Measurements from ENCODE around the gene RUFY1.
A peak's percentile ranks its signal among the peaks of the same experiment; 100 is the strongest.
"Not testable (repeated sequence)": the region's sequence is repeated elsewhere in the genome, so short reads cannot be mapped to it uniquely, and the experiment has no call there.

The RUFY1 gene

DNA sequence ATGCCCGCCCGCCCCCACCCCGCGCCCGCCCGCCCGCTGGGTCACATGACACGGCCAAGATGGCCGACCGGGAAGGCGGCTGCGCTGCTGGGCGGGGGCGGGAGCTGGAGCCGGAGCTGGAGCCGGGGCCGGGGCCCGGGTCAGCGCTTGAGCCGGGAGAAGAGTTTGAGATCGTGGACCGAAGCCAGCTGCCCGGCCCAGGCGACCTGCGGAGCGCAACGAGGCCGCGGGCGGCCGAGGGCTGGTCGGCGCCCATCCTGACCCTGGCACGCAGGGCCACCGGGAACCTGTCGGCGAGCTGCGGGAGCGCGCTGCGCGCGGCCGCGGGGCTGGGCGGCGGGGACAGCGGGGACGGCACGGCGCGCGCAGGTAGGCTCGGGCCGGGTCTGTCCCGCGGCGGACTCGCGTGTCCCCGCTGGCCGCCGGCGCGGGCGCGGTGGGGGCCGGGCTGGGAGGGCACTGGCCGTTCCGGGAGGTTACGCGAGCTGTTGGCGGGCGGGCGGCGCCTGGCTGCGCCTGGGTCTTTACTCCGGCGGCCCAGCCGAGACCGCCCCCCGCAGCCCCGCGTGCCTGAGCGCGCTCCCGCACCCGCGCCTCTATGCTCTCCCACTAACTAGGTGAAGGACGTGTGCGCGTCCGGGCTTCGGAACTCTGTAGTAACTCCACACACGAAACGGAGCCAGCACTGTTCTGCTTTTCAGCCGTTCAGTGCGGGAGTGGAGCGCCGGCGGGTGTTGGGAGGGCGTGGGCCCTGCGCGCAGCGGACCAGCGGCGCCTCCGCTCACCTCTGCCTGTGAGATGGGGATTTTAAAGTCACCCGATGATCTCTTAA lies at the start of gene RUFY1:
TSS of gene RUFY1 (plus strand) at position 44 of the 832 bp plus-strand sequence. CDS start at position 60, 16 bp downstream.
- Histone ChIP-seq H3K9me3 (ENCODE audit: low read depth, low read length) (no peaks in the 10 kb centered on the region), H3K36me3 (ENCODE audit: insufficient read depth, low read length) (peaks cover 19% of the 10 kb centered on the region; the same call in 1 of the 2 replicates), H3K4me3 (peak within 1 kb of the TSS; percentile 85), H3K27ac (peak within 1 kb of the TSS; percentile 98), H3K9ac (ENCODE audit: insufficient read length) (peak within 1 kb of the TSS; percentile 91)
- TF ChIP-seq POLR2AphosphoS5 (IDR thresholded peaks at IDR 0.05; ENCODE audit: borderline replicate concordance, low read depth, low read length) (peak; percentile 42), FOXP2 (optimal IDR thresholded peaks at IDR 0.05; ENCODE audit: control extremely low read depth, extremely low read length, insufficient read depth) (no peak), EZH2 (IDR thresholded peaks at IDR 0.05) (no peak)
- DNase-seq (ENCODE audit: low read depth, low spot score) = no peak

DNA sequence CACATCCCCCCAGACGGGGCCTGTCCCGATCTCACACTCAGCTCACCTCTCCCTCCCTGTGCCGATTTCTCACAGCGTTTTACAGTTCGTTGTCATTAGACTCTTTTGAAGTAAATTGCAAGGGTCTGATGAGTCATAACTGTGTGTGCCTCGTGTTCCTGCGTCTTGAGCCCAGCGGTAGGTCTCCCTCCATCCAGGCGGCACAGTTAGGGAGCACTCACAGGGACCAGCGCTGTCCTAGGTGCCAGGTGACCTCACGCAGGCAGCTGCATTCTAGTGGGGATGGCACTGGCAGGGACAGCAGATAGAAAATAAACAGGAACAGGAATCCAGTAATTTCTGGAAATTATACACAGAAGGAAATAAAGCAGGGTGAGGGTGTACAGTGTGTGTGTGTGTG lies 48.4 kb upstream of the RUFY1 start:
- not testable (repeated sequence) for DNase-seq (ENCODE audit: low read depth, low spot score)

DNA sequence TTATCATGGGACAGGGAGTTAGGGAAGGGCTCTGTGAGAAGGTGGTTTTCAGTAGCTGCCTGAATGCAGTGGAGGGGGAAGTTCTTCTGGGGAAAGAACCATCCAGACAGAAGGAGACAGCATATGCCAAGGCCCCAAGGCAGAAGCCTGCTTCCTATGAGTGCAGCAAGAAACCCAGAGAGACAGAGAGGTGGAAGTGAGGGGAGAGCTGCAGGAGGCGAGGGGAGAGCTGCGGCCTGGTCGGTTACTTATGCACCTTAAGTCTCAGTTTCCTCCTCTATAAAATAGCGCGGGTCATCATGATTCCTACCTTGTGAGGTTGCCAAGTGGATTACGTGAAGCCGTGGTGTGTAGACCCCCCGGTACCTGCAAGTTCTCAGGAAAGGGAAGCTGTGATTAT lies 47.9 kb upstream of the RUFY1 start:
- not testable (repeated sequence) for H3K27ac ChIP-seq; H3K36me3 ChIP-seq (ENCODE audit: insufficient read depth, low read length); H3K4me3 ChIP-seq; H3K9ac ChIP-seq (ENCODE audit: insufficient read length); H3K9me3 ChIP-seq (ENCODE audit: low read depth, low read length); DNase-seq (ENCODE audit: low read depth, low spot score)

More for the DNA sequence above, 48.4 kb upstream of the RUFY1 start:
- H3K9me3 ChIP-seq (ENCODE audit: low read depth, low read length); H3K9ac ChIP-seq (ENCODE audit: insufficient read length); H3K36me3 ChIP-seq (ENCODE audit: insufficient read depth, low read length); H3K4me3 ChIP-seq; H3K27ac ChIP-seq: not testable (repeated sequence)

DNA sequence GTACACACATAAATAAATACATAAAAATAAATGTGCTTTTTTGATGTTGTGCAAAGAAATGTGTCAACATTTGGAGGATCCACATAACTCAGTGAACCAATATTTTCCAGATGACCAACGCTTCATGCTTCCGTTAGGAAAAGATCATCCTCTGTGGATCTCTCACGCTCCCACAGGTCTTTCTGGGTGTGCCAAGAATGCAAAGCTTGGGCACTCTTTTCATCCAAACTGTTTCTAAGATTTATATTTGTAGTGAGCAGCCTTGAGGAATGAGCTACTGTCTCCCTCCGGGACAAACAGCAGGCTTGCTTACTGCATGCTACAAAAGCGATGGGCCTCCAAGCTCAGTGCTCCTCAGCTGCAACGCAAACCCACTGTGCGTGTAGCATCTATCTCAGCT lies 46.2 kb upstream of the RUFY1 start:
- no peak for DNase-seq (ENCODE audit: low read depth, low spot score)
- TF ChIP-seq EZH2 (IDR thresholded peaks at IDR 0.05) (no peak), POLR2AphosphoS5 (IDR thresholded peaks at IDR 0.05; ENCODE audit: borderline replicate concordance, low read depth, low read length) (no peak), FOXP2 (optimal IDR thresholded peaks at IDR 0.05; ENCODE audit: control extremely low read depth, extremely low read length, insufficient read depth) (no peak)
- no peak overlapping the region for H3K27ac ChIP-seq
- H3K9ac ChIP-seq (ENCODE audit: insufficient read length) = no peak overlapping the region
- H3K4me3 ChIP-seq = no peak overlapping the region
- H3K36me3 ChIP-seq (ENCODE audit: insufficient read depth, low read length) = no peaks in the 10 kb centered on the region
- H3K9me3 ChIP-seq (ENCODE audit: low read depth, low read length) = no peaks in the 10 kb centered on the region

DNA sequence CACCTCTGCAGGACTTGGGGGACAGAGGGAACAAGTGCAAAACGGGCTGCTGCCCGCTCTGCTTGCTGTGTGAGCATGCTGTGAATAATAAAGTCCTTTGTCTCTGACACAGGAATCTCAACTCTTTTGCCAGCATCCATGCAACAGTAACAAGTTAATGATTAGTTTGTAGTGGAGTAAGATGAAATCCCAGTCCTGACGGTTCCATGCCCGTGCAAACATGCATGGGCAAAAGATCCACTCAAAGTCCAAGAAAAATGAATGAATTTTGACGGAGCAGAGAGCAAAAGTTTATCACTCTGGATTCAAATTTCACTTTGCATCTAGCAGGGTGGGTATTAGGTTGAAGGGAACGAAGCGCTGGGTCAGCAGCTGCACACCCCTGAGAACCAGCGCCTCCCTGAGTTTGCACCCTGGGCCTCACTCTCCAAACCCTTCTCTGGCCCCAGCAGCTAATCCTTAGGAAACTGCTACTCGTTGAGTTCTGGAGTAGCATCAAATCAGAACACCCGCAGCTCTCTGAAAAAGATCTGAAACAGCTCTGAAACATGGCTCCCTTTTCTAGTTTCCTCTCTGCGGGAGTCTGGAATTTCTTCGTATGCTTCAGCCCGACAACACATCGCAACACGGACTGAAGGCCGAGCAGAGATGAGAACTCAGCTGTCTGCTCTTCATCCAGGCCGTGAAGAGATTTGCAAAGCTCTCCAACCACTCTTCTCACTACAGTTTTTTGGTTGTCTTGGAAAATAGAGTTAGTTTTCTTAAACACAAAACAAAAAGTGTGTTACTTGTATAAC lies 45.6 kb upstream of the RUFY1 start:
- Histone ChIP-seq H3K9me3 (ENCODE audit: low read depth, low read length) (no peaks in the 10 kb centered on the region), H3K9ac (ENCODE audit: insufficient read length) (no peak overlapping the region), H3K4me3 (no peak overlapping the region), H3K36me3 (ENCODE audit: insufficient read depth, low read length) (no peaks in the 10 kb centered on the region), H3K27ac (no peak overlapping the region)
- no peak for TF ChIP-seq POLR2AphosphoS5 (IDR thresholded peaks at IDR 0.05; ENCODE audit: borderline replicate concordance, low read depth, low read length)
- TF ChIP-seq FOXP2 (optimal IDR thresholded peaks at IDR 0.05; ENCODE audit: control extremely low read depth, extremely low read length, insufficient read depth) = no peak
- no peak for TF ChIP-seq EZH2 (IDR thresholded peaks at IDR 0.05)
- DNase-seq (ENCODE audit: low read depth, low spot score) = no peak

DNA sequence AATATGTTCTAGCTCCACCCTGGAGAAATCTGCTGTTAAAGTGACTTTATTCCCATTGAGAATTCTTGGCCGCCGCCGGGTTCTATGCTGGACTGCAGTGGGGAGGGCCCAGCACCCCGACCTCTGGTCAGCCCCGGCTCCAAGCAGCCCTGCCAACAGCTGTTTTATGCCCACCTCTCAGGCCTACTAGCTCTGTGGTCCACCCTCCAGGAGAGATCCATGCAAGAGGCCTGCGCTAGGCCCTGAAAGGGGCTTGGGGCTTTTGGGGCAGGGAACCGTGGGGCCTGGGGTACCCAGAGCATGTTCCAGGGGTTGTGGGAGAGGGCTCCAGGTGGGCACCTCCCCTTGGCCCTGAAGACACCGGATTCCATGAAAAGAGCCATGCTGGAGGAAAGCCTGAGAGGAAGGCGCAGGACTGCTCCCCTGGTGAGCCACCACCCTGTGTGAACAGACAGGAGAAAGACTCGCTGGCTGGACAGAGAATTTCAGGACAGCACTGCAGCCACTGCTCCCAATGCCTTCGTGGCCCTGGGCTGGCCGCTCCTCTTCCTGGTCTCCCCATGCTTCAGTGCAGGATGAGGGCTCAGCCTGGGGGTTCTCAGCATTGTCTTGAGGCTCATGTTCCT lies 44.6 kb upstream of the RUFY1 start:
- Histone ChIP-seq H3K27ac (no peak overlapping the region), H3K4me3 (no peak overlapping the region), H3K36me3 (ENCODE audit: insufficient read depth, low read length) (no peaks in the 10 kb centered on the region), H3K9ac (ENCODE audit: insufficient read length) (no peak overlapping the region), H3K9me3 (ENCODE audit: low read depth, low read length) (no peaks in the 10 kb centered on the region)
- no peak for DNase-seq (ENCODE audit: low read depth, low spot score)
- no peak for TF ChIP-seq POLR2AphosphoS5 (IDR thresholded peaks at IDR 0.05; ENCODE audit: borderline replicate concordance, low read depth, low read length)
- no peak for TF ChIP-seq EZH2 (IDR thresholded peaks at IDR 0.05)
- TF ChIP-seq FOXP2 (optimal IDR thresholded peaks at IDR 0.05; ENCODE audit: control extremely low read depth, extremely low read length, insufficient read depth) = no peak

DNA sequence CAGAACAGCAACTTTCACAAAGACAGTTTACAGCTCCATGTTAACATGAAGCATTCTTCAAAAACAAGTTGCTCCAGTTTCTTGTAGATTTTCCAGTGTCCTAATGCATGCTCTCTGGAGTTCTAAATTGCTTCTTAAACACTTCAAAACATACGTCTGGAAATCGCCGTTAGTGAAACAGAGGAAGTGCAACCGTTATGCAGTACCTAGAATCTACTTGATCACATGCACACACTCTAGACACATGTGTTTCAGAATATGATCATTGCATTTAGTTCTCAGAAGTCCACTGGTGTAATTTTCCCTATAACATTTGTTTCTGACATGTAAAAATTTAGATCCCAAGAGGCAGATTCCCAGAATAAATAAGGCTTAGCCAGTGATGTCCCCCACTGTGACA lies 41.1 kb upstream of the RUFY1 start:
- TF ChIP-seq FOXP2 (optimal IDR thresholded peaks at IDR 0.05; ENCODE audit: control extremely low read depth, extremely low read length, insufficient read depth) (no peak), POLR2AphosphoS5 (IDR thresholded peaks at IDR 0.05; ENCODE audit: borderline replicate concordance, low read depth, low read length) (no peak), EZH2 (IDR thresholded peaks at IDR 0.05) (no peak)
- no peak overlapping the region for H3K9ac ChIP-seq (ENCODE audit: insufficient read length)
- no peak overlapping the region for H3K4me3 ChIP-seq
- DNase-seq (ENCODE audit: low read depth, low spot score) = no peak
- H3K27ac ChIP-seq = no peak overlapping the region
- H3K36me3 ChIP-seq (ENCODE audit: insufficient read depth, low read length) = no peaks in the 10 kb centered on the region
- H3K9me3 ChIP-seq (ENCODE audit: low read depth, low read length) = no peaks in the 10 kb centered on the region

- Histone ChIP-seq H3K9me3 (ENCODE audit: low read depth, low read length) (no peaks in the 10 kb centered on the region), H3K9ac (ENCODE audit: insufficient read length) (no peak overlapping the region), H3K36me3 (ENCODE audit: insufficient read depth, low read length) (no peaks in the 10 kb centered on the region), H3K4me3 (no peak overlapping the region), H3K27ac (no peak overlapping the region)
- DNase-seq (ENCODE audit: low read depth, low spot score) = no peak
- no peak for TF ChIP-seq POLR2AphosphoS5 (IDR thresholded peaks at IDR 0.05; ENCODE audit: borderline replicate concordance, low read depth, low read length)
- no peak for TF ChIP-seq FOXP2 (optimal IDR thresholded peaks at IDR 0.05; ENCODE audit: control extremely low read depth, extremely low read length, insufficient read depth)
- no peak for TF ChIP-seq EZH2 (IDR thresholded peaks at IDR 0.05)
These were observed 40.5 kb upstream of the RUFY1 start for GRCh38 chr5:179509845-179510244.

Measured in SK-N-MC (cell line).